ENCODE measurements around the gene FERMT3.

DNA sequence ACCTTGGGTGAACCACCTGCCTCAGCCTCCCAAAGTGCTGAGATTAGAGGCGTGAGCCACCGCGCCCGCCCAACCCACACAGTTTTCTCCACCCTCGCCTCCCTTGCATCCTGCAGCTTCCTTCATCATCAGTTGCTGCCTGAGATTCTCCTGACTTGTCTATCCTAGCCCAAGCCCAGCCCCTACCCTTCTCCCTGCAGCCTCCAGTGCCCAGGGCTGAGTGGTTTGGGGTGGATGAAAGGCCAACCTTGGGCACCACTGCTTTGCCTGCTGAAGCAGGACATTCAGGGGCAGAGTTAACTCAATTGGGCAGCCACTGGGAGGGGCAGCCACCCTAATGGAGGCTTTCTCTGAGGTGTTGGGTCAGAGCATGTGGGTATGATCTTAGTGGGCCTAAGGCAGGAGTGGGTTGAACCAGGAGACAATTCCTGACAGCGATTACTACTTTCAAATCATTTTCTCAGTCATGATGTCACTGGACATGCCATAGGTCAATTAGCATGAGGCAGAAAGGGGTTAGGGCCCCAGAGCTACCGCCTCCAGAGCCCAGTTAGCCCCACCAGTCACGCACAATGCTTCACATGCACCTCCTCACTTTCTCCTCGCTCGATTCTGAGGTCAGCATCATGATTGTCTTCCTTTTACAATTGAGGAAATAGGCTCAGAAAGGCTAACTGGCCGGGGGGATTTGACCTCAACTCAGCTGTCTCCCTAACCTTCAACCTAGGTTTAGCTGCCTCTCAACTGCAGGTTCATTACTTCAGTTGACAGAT, 33.3 kb downstream of the FERMT3 start:
- TF ChIP-seq SUZ12 (IDR thresholded peaks at IDR 0.05; ENCODE audit: extremely low read depth, insufficient read depth, insufficient read length), result no peak
- no peak for TF ChIP-seq ZNF274 (IDR thresholded peaks at IDR 0.05; ENCODE audit: low read depth, low read length)
- no peak for TF ChIP-seq YY1 (IDR thresholded peaks at IDR 0.05; ENCODE audit: insufficient read depth, insufficient read length)
